Activated CD4-positive, alpha-beta memory T cell treated with anti-CD3 and anti-CD28 coated beads for 36 hours (primary cell): Measurements from ENCODE around the gene ITGA4. TPM values are rescaled to one million over a fixed set of nuclear protein-coding genes. Genes with fewer than 3 reads are reported as not detected.
A peak's percentile ranks its signal among the peaks of the same experiment; 100 is the strongest.

Source experiments
- CTCF ChIA-PET: fragments of 350-600 bp; sonication (Branson Sonifier 250); formaldehyde crosslinking; loops from one replicate; lab custom pipeline; 2021; ENCODE audit warnings: antibody characterized with exemption, inconsistent platforms; lab: Charles Lee
- POLR2A ChIA-PET: fragments of 350-600 bp; sonication (Branson Sonifier 250); formaldehyde crosslinking; loops from one replicate; lab custom pipeline; 2021; ENCODE audit warnings: antibody characterized with exemption; lab: Charles Lee
- DNase-seq: peaks from one replicate; pipeline ENCODE4 v3.0.0-alpha.2; 2020
- H3K27ac Mint-ChIP-seq: one replicate; pipeline ENCODE4 v1.8.0; 2021; ENCODE audit warnings: mixed read lengths
- H3K27me3 Mint-ChIP-seq: one replicate; pipeline ENCODE4 v1.8.0; 2021; ENCODE audit warnings: mixed read lengths
- H3K36me3 Mint-ChIP-seq: one replicate; pipeline ENCODE4 v1.8.0; 2021; ENCODE audit warnings: mixed read lengths
- H3K4me1 Mint-ChIP-seq: one replicate; pipeline ENCODE4 v1.8.0; 2021; ENCODE audit warnings: low read depth, mixed read lengths
- H3K4me3 Mint-ChIP-seq: one replicate; pipeline ENCODE4 v1.8.0; 2021; ENCODE audit warnings: mild to moderate bottlenecking, mixed read lengths
- H3K9me3 Mint-ChIP-seq: one replicate; pipeline ENCODE4 v1.8.0; 2021; ENCODE audit warnings: mixed read lengths
- intact Hi-C: fragments of 100-400 bp; cut with micrococcal nuclease; formaldehyde crosslinking; loops from one replicate; pipeline ENCODE4 v1.15.1; 2023
- total RNA-seq, 2 experiments: library from RNA; stranded (reverse); gene quantifications; one replicate each; pipeline ENCODE4 v1.2.3, GENCODE V29; 2021

The ITGA4 gene
- total RNA-seq, 2 experiments from 2014 or later, result 46.5 to 51.2 TPM

GRCh38 chr2:181459621-181460021 is 2.4 kb downstream of the ITGA4 start:
- ChIA-PET POLR2A (interaction anchor here (0.9 to 3.9 kb wide), 2 partner anchors 151 to 354 kb away, joined by 5 to 23 read pairs; no protein-coding TSS in a partner anchor), CTCF (interaction anchor here (0.5 to 5.6 kb wide), 5 partner anchors 8 to 355 kb away, joined by 3 to 55 read pairs (median 11); no protein-coding TSS in a partner anchor)
- Mint-ChIP-seq H3K27ac (peak overlapping the region; percentile 97), H3K4me3 (peak overlapping the region; percentile 88), H3K36me3 (peaks cover 26% of the 10 kb centered on the region), H3K4me1 (peaks cover 69% of the 10 kb centered on the region), H3K9me3 (no peaks in the 10 kb centered on the region), H3K27me3 (no peaks in the 10 kb centered on the region)
- intact Hi-C loops, result loop anchor here (1.0 to 10.0 kb wide), 7 partner anchors 9 to 477 kb away; partner anchors contain the start of genes ITPRID2 and UBE2E3
- no peak for DNase-seq

DNA sequence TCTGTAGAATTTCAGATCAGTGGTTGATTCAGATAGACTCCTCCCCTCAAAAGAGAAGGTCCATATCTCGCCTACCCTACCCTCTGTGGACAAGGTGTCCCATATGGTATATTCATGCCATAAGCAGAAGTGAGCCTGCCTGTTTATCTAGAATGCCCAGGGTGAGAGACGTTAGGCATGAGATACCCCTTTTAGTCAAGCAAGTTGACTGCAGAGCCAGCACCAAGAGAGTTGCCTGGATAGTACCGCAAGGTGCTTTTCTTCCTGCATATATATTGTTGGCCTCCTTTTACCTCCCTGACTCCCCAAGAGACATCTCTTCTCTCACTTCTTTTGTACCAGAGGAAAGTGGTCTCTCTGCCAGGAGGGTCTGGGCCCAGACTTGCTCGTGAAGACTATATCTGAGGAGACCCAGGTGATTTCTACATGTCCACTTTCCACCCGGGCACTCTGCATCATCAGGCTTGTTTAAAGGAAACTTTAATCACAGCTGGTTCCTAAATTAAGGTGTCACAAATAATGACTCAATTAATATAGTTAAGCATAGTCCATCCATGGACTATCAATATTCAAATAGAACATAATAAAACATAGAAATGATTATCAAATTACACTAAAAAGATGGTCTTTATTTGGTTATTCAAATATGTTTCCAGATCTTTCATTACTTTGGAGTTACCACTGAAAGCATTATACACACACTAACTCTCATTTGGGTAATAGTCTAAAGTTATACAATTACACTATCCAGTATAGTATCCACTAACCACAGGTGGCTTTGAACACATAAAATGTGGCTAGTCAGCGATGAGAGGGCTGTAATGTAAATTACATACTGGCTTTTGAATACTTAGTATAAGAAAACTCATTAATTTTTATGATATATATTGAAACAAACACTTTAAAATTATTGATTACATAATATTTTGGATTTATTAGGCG is 4.1 kb downstream of the ITGA4 start:
- no peak for DNase-seq

GRCh38 chr2:181462033-181462432 is 4.8 kb downstream of the ITGA4 start:
- no peak for DNase-seq
- peaks cover 26% of the 10 kb centered on the region for H3K36me3 Mint-ChIP-seq
- intact Hi-C loops, result loop anchor here (5.0 to 10.0 kb wide), 2 partner anchors 253 to 480 kb away; partner anchors contain the start of gene UBE2E3

More for the DNA sequence above, 4.1 kb downstream of the ITGA4 start:
- intact Hi-C loops, result loop anchor here (5.0 to 10.0 kb wide), 2 partner anchors 253 to 479 kb away; partner anchors contain the start of gene UBE2E3
- Mint-ChIP-seq H3K27me3 (no peaks in the 10 kb centered on the region), H3K4me3 (peak overlapping the region; percentile 88), H3K27ac (peak overlapping the region; percentile 97), H3K9me3 (no peaks in the 10 kb centered on the region), H3K36me3 (peaks cover 26% of the 10 kb centered on the region), H3K4me1 (peaks cover 64% of the 10 kb centered on the region)
- CTCF ChIA-PET, result interaction anchor here (0.8 to 1.7 kb wide), 4 partner anchors 22 to 356 kb away, joined by 3 to 11 read pairs (median 5); no protein-coding TSS in a partner anchor
- POLR2A ChIA-PET, result interaction anchor here (0.6 to 1.3 kb wide), 6 partner anchors 10 to 157 kb away, joined by 3 to 4 read pairs (median 3); no protein-coding TSS in a partner anchor

DNA sequence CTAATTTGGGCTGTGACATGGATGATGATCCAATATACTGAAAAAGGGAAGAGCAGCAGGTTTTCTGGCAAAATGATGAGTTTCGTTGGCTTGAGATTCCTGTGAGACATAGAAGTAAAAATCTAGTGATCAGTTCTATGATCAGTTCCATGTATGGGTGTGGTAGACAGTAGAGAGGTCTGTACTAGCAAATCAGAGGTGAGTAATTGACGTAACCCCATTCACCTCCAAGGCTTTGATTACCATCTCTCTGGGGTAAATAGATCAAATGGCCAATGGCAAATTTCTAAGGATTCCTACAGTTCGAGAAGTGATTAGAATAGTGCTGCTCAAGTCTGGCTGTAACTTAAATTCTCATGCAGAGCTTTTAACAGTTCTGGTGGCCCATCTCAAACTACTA is 6.4 kb downstream of the ITGA4 start:
- peak overlapping the region; percentile 52 for H3K27ac Mint-ChIP-seq
- no peaks in the 10 kb centered on the region for H3K27me3 Mint-ChIP-seq
- POLR2A ChIA-PET, result no interaction called here
- intact Hi-C loops, result loop anchor here (5.0 to 10.0 kb wide), 2 partner anchors 251 to 481 kb away; partner anchors contain the start of gene UBE2E3
- CTCF ChIA-PET, result no interaction called here
- no peaks in the 10 kb centered on the region for H3K9me3 Mint-ChIP-seq
- H3K4me1 Mint-ChIP-seq, result peaks cover 75% of the 10 kb centered on the region
- H3K4me3 Mint-ChIP-seq, result peak overlapping the region; percentile 3
- DNase-seq, result no peak
- H3K36me3 Mint-ChIP-seq, result peaks cover 19% of the 10 kb centered on the region

More at GRCh38 chr2:181462033-181462432, 4.8 kb downstream of the ITGA4 start:
- ChIA-PET POLR2A (interaction anchor here (1.2 to 1.3 kb wide), 2 partner anchors 154 to 158 kb away, joined by 3 to 4 read pairs; no protein-coding TSS in a partner anchor), CTCF (interaction anchor here (0.6 to 1.4 kb wide), 3 partner anchors 23 to 357 kb away, joined by 3 to 6 read pairs (median 3); no protein-coding TSS in a partner anchor)
- Mint-ChIP-seq H3K27ac (peak overlapping the region; percentile 44), H3K4me1 (peaks cover 59% of the 10 kb centered on the region), H3K4me3 (peak overlapping the region; percentile 33), H3K9me3 (no peaks in the 10 kb centered on the region), H3K27me3 (no peaks in the 10 kb centered on the region)

DNA sequence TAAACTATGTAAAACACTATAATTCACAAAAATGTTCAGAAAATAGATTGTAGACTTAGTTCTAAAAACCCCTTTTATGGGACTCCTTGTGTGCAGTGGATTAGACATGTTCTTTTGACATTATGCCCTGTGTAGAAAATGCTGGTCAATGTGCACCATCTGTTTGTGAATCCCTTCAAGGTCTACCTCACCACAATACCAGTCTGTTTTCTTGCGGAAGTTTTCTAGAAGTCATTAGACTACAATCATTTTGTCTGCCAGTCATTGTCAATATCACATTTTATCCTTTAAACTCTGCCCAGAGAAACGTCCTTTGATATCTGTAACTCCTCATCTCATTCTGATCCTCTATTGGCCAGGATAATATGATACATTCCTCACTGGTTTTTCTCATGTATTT is 7.8 kb downstream of the ITGA4 start:
- no peak for DNase-seq
- H3K4me1 Mint-ChIP-seq, result peaks cover 77% of the 10 kb centered on the region
- peak overlapping the region; percentile 40 for H3K4me3 Mint-ChIP-seq
- no peaks in the 10 kb centered on the region for H3K27me3 Mint-ChIP-seq
- H3K36me3 Mint-ChIP-seq, result peaks cover 15% of the 10 kb centered on the region
- intact Hi-C loops, result loop anchor here (5.0 to 10.0 kb wide), 2 partner anchors 250 to 483 kb away; partner anchors contain the start of gene UBE2E3
- POLR2A ChIA-PET, result no interaction called here
- H3K9me3 Mint-ChIP-seq, result no peaks in the 10 kb centered on the region
- peak overlapping the region; percentile 82 for H3K27ac Mint-ChIP-seq
- CTCF ChIA-PET, result no interaction called here

DNA sequence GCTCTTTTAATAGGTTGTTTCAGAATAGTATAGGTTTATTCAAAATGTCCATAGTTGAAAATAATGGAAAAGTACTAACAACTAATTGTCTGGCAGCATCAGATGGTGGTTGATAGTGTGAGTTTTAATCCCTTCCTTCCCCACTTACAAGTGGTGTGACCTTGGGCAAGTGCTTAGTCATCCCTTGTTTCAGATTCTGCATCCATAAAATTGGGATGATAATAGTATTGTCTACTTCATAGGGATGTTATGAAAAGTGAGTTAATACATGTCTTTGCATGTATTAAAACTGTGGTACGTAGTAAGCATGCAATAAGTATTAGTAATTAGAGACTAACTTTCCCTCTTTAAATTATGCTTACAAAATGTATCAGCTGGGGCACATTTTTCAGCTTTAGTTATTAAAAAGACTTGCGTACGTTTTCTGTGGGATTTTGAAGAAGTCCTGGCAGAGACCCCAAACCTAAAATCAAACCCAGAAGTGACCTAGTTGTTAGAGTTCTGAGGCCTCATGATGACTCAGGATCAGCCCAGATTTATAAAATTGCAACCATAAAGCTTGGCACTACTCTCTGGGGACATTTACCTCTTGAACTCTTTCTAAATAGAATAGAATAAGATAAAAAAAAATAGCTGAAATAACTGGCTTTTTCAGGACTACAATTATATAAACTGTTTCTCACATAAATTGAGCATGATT is 8.6 kb downstream of the ITGA4 start:
- no peaks in the 10 kb centered on the region for H3K27me3 Mint-ChIP-seq
- H3K9me3 Mint-ChIP-seq, result no peaks in the 10 kb centered on the region
- peak overlapping the region; percentile 82 for H3K27ac Mint-ChIP-seq
- ChIA-PET CTCF (interaction anchor here (0.6 to 3.9 kb wide), 33 partner anchors 9 to 385 kb away, joined by 3 to 81 read pairs (median 4); partner anchors contain the start of gene ITGA4), POLR2A (interaction anchor here (1.1 to 2.4 kb wide), 3 partner anchors 9 to 360 kb away, joined by 4 to 10 read pairs (median 6); partner anchors contain the start of gene ITGA4)
- H3K4me3 Mint-ChIP-seq, result no peak overlapping the region
- no peak for DNase-seq
- peaks cover 78% of the 10 kb centered on the region for H3K4me1 Mint-ChIP-seq
- peaks cover 13% of the 10 kb centered on the region for H3K36me3 Mint-ChIP-seq
- intact Hi-C loops, result loop anchor here (1.0 to 10.0 kb wide), 3 partner anchors 249 to 389 kb away; no protein-coding TSS in a partner anchor

GRCh38 chr2:181466661-181467576 is 9.7 kb downstream of the ITGA4 start:
- Mint-ChIP-seq H3K4me3 (no peak overlapping the region), H3K27ac (peak overlapping the region; percentile 77), H3K9me3 (no peaks in the 10 kb centered on the region), H3K4me1 (peaks cover 84% of the 10 kb centered on the region), H3K36me3 (peaks cover 16% of the 10 kb centered on the region), H3K27me3 (no peaks in the 10 kb centered on the region)
- intact Hi-C loops, result loop anchor here (1.0 to 10.0 kb wide), 3 partner anchors 248 to 390 kb away; no protein-coding TSS in a partner anchor
- ChIA-PET CTCF (interaction anchor here (0.6 to 3.9 kb wide), 34 partner anchors 8 to 386 kb away, joined by 3 to 81 read pairs (median 4); partner anchors contain the start of gene ITGA4), POLR2A (interaction anchor here (1.1 to 2.4 kb wide), 3 partner anchors 10 to 362 kb away, joined by 4 to 10 read pairs (median 6); partner anchors contain the start of gene ITGA4)
- peak; percentile 83 for DNase-seq

- intact Hi-C loops, result loop anchor here (1.0 to 10.0 kb wide), 3 partner anchors 8 to 391 kb away; no protein-coding TSS in a partner anchor
- ChIA-PET CTCF (interaction anchor here (1.0 to 3.9 kb wide), 7 partner anchors 8 to 364 kb away, joined by 3 to 81 read pairs (median 4); partner anchors contain the start of gene ITGA4), POLR2A (interaction anchor here (1.5 to 1.6 kb wide), 2 partner anchors 10 to 164 kb away, joined by 3 to 9 read pairs; partner anchors contain the start of gene ITGA4)
- Mint-ChIP-seq H3K36me3 (peaks cover 22% of the 10 kb centered on the region), H3K27me3 (no peaks in the 10 kb centered on the region), H3K4me1 (peaks cover 83% of the 10 kb centered on the region), H3K27ac (peak overlapping the region; percentile 77), H3K9me3 (no peaks in the 10 kb centered on the region), H3K4me3 (peak overlapping the region; percentile 22)
- DNase-seq, result no peak
These were observed 11.0 kb downstream of the ITGA4 start for GRCh38 chr2:181467966-181468707.

DNA sequence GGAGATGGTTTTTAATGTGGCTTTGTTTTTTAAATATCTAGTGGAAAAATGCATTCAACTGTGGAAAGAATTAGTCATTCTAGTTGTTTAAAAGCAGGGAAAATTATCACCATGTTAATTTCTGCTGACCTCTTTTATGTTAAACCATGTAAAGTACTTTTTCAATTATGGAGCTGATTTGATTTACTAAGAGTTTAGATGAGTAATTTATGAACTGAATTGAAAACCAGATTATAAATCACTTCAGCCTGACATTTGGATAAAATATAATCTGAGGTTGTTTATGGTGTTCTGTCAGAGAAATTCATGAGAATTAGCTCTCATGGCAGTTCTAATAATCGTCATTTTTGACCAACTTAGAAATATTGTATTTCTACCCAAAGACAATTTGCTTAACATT is 11.6 kb downstream of the ITGA4 start:
- POLR2A ChIA-PET, result interaction anchor here (1.5 to 1.6 kb wide), 2 partner anchors 11 to 165 kb away, joined by 3 to 9 read pairs; partner anchors contain the start of gene ITGA4
- H3K4me1 Mint-ChIP-seq, result peaks cover 83% of the 10 kb centered on the region

More for the DNA sequence above, 11.6 kb downstream of the ITGA4 start:
- H3K27ac Mint-ChIP-seq, result peak overlapping the region; percentile 77
- H3K27me3 Mint-ChIP-seq, result no peaks in the 10 kb centered on the region
- DNase-seq, result no peak
- H3K36me3 Mint-ChIP-seq, result peaks cover 26% of the 10 kb centered on the region
- intact Hi-C loops, result loop anchor here (1.0 to 10.0 kb wide), 2 partner anchors 9 to 246 kb away; no protein-coding TSS in a partner anchor
- CTCF ChIA-PET, result interaction anchor here (1.0 to 3.9 kb wide), 5 partner anchors 9 to 364 kb away, joined by 3 to 81 read pairs (median 12); partner anchors contain the start of gene ITGA4
- no peaks in the 10 kb centered on the region for H3K9me3 Mint-ChIP-seq
- no peak overlapping the region for H3K4me3 Mint-ChIP-seq
